Spinal cord (tissue), 10 donors: Measurements from ENCODE around the gene ZBTB7A. TPM values are rescaled to one million over a fixed set of nuclear protein-coding genes. Genes with fewer than 3 reads are reported as not detected.

ENCODE experiments used
- DNase-seq, 6 donors: peaks; one replicate each; pipeline versions ENCODE4 v3.0.0 to v3.0.0-alpha.2; 2013 to 2015; ENCODE audit warnings: low spot score in 6 of 6, low read depth in 4 of 6
- H3K27ac ChIP-seq: one replicate; pipeline ENCODE4 v1.5.1; 2013; ENCODE audit warnings: low read depth, low read length, control low read depth
- H3K27me3 ChIP-seq: one replicate; pipeline ENCODE4 v1.6.1; 2013; ENCODE audit warnings: low read length; ENCODE audit not compliant: control insufficient read depth, insufficient read depth
- H3K36me3 ChIP-seq: one replicate; pipeline ENCODE4 v1.6.1; 2013; ENCODE audit warnings: low read length; ENCODE audit not compliant: control insufficient read depth, insufficient read depth
- H3K4me1 ChIP-seq: one replicate; pipeline ENCODE4 v1.6.1; 2013; ENCODE audit warnings: low read length; ENCODE audit not compliant: control insufficient read depth, insufficient read depth
- H3K4me3 ChIP-seq: one replicate; pipeline ENCODE4 v1.5.1; 2013; ENCODE audit warnings: low read depth, low read length, control low read depth
- H3K9me3 ChIP-seq: one replicate; pipeline ENCODE4 v1.6.1; 2013; ENCODE audit warnings: low read length; ENCODE audit not compliant: control insufficient read depth, insufficient read depth
- WGBS: methylation state at CpG from one replicate; pipeline ENCODE4 v1.1.5; 2013; ENCODE audit warnings: missing lambda C conversion rate; ENCODE audit not compliant: insufficient coverage; 5-methylcytosine and 5-hydroxymethylcytosine counted together
- polyA plus RNA-seq, 2 donors: library from polyadenylated mRNA; unstranded; fragments of 120-200 nt; gene quantifications; one replicate each; pipeline ENCODE4 v1.2.1, GENCODE V29; 2013; ENCODE audit not compliant: insufficient read length in 2 of 2
- total RNA-seq, 2 donors: library from RNA; depleted of rRNA in 1 of 2; stranded (reverse); fragments of 120-200 nt in 1 of 2; fragments of >200 nt in 1 of 2; gene quantifications; one replicate each; pipeline versions ENCODE4 v1.2.3 to v1.2.4, GENCODE V29; 2013 to 2014
- donor health status: healthy.

The ZBTB7A gene
- total and polyA plus RNA-seq, 4 donors = 6.6 to 14.6 (median 9.8) TPM

- H3K9me3 ChIP-seq = no peaks in the 10 kb centered on the region
- peaks cover 4% of the 10 kb centered on the region for H3K27me3 ChIP-seq
- H3K27ac ChIP-seq = no peak overlapping the region
- no peak overlapping the region for H3K4me3 ChIP-seq
- peaks cover 2% of the 10 kb centered on the region for H3K36me3 ChIP-seq
- DNase-seq = no peak
- H3K4me1 ChIP-seq = peaks cover 12% of the 10 kb centered on the region
- 67% methylated on average over 8 of the region's 12 CpGs for WGBS
Observed at GRCh38 chr19:4069331-4069959, 2.7 kb upstream of the ZBTB7A start.

GRCh38 chr19:4068047-4068966 is 1.6 kb upstream of the ZBTB7A start:
- 31% methylated on average over 13 of the region's 31 CpGs for WGBS
- Histone ChIP-seq H3K27ac (no peak overlapping the region), H3K4me3 (peak overlapping the region; percentile 47), H3K36me3 (peaks cover 14% of the 10 kb centered on the region), H3K9me3 (no peaks in the 10 kb centered on the region), H3K4me1 (peaks cover 24% of the 10 kb centered on the region), H3K27me3 (peaks cover 4% of the 10 kb centered on the region)
- DNase-seq = no peak

GRCh38 chr19:4067396-4068046 is 822 bp upstream of the ZBTB7A start:
- Histone ChIP-seq H3K4me1 (peaks cover 31% of the 10 kb centered on the region), H3K9me3 (no peaks in the 10 kb centered on the region), H3K27ac (no peak overlapping the region), H3K4me3 (peak overlapping the region; percentile 47), H3K27me3 (peaks cover 4% of the 10 kb centered on the region), H3K36me3 (peaks cover 22% of the 10 kb centered on the region)
- WGBS = 0% methylated on average over 43 of the region's 58 CpGs
- DNase-seq = peak in 2 of 6 donors; percentile 29 to 73

GRCh38 chr19:4066176-4066606 is 508 bp downstream of the ZBTB7A start:
- 0% methylated on average over 17 of the region's 31 CpGs for WGBS
- Histone ChIP-seq H3K27me3 (peaks cover 4% of the 10 kb centered on the region), H3K27ac (peak overlapping the region; percentile 92), H3K36me3 (peaks cover 35% of the 10 kb centered on the region), H3K9me3 (no peaks in the 10 kb centered on the region), H3K4me3 (peak overlapping the region; percentile 82), H3K4me1 (peaks cover 45% of the 10 kb centered on the region)
- peak in 1 of 6 donors; percentile 46 for DNase-seq

- Histone ChIP-seq H3K4me1 (peaks cover 51% of the 10 kb centered on the region), H3K9me3 (no peaks in the 10 kb centered on the region), H3K4me3 (peak overlapping the region; percentile 82), H3K36me3 (peaks cover 41% of the 10 kb centered on the region), H3K27me3 (peaks cover 4% of the 10 kb centered on the region), H3K27ac (peak overlapping the region; percentile 92)
- WGBS = under 1% methylated on average over 56 of the region's 98 CpGs
- peak; percentile 74 to 99 (median 91) for DNase-seq
Observed at GRCh38 chr19:4065430-4066175, 1.1 kb downstream of the ZBTB7A start.

GRCh38 chr19:4064496-4065260 is 2.0 kb downstream of the ZBTB7A start:
- H3K27ac ChIP-seq = peak overlapping the region; percentile 84
- peaks cover 4% of the 10 kb centered on the region for H3K27me3 ChIP-seq
- peak in 2 of 6 donors; percentile 59 to 73 for DNase-seq
- peak overlapping the region; percentile 52 for H3K4me3 ChIP-seq
- H3K36me3 ChIP-seq = peaks cover 50% of the 10 kb centered on the region
- peaks cover 60% of the 10 kb centered on the region for H3K4me1 ChIP-seq
- WGBS = 2% methylated on average over 47 of the region's 57 CpGs
- no peaks in the 10 kb centered on the region for H3K9me3 ChIP-seq

GRCh38 chr19:4064149-4064495 is 2.6 kb downstream of the ZBTB7A start:
- no peaks in the 10 kb centered on the region for H3K9me3 ChIP-seq
- peak overlapping the region; percentile 52 for H3K4me3 ChIP-seq
- WGBS = 4% methylated on average over 23 of the region's 24 CpGs
- DNase-seq = no peak
- H3K36me3 ChIP-seq = peaks cover 56% of the 10 kb centered on the region
- peaks cover 3% of the 10 kb centered on the region for H3K27me3 ChIP-seq
- peak overlapping the region; percentile 84 for H3K27ac ChIP-seq
- peaks cover 65% of the 10 kb centered on the region for H3K4me1 ChIP-seq

- Histone ChIP-seq H3K4me1 (peaks cover 71% of the 10 kb centered on the region), H3K36me3 (peaks cover 61% of the 10 kb centered on the region), H3K27me3 (no peaks in the 10 kb centered on the region), H3K27ac (peak overlapping the region; percentile 84), H3K4me3 (peak overlapping the region; percentile 52), H3K9me3 (no peaks in the 10 kb centered on the region)
- peak in 1 of 6 donors; percentile 2 for DNase-seq
- WGBS = 49% methylated on average over 26 of the region's 31 CpGs
Observed at GRCh38 chr19:4063369-4064148, 3.1 kb downstream of the ZBTB7A start.
